GM18511 (cell line): ENCODE data around the gene RND2.
"Not testable (repeated sequence)": the region's sequence is repeated elsewhere in the genome, so short reads cannot be mapped to it uniquely, and the experiment has no call there.

Experiments used
- ATAC-seq: cut with Tn5 transposase; IDR thresholded peaks from one replicate; pipeline ENCODE4 v1.9.1; 2021; ENCODE audit warnings: mild to moderate bottlenecking, moderate library complexity; ENCODE audit not compliant: unreplicated experiment

Gene RND2

DNA sequence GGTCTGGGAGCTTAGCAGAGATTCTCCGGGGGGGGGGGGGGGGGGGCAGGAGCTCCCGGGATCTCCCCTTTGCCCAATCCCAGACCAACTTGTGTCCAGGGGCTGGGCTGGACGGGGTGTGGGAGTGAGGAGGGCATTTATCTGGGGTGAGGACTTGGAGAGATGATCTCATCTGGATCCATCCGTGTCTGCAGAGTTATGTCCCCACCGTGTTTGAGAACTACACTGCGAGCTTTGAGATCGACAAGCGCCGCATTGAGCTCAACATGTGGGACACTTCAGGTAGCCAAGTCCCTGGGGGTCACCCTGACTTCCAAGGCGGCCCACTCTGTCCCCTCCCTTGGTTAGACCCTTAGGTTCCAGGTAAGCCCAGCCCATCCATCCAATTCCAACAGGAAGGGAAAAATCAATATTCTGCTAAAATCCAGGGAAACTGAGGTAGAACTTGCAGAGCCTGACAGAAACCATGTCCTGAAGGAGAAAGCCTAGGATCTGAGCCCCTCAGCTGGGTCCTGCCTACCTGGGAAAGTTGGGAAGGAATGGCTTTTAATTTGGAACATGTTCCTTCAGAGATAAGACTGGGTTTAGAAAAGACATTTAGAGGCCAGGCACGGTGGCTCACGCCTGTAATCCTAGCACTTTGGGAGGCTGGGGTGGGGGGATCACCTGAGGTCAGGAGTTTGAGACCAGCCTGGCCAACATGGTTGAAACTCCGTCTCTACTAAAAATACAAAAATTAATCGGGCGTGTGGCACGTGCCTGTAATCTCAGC, 921 bp downstream of the RND2 start:
- ATAC-seq, result no peak

DNA sequence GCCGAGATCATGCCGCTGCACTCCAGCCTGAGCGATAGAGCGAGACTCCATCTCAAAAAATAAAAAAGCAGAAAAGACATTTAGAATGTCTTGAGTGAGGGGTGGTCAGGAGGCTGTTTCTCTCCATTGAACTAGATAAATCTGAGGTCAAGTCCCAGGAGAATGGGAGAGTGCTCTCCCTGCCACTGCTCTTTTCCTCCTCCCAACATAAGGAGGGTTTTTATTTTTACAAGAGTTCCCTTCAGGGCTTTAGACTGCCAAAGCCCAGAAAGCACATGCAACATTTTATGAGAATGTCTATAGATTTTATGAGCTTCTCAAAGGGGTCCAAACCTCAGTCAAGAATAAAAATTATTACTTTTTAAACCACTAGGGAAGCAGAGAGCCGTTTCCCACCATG, 1.6 kb downstream of the RND2 start:
- no peak for ATAC-seq

DNA sequence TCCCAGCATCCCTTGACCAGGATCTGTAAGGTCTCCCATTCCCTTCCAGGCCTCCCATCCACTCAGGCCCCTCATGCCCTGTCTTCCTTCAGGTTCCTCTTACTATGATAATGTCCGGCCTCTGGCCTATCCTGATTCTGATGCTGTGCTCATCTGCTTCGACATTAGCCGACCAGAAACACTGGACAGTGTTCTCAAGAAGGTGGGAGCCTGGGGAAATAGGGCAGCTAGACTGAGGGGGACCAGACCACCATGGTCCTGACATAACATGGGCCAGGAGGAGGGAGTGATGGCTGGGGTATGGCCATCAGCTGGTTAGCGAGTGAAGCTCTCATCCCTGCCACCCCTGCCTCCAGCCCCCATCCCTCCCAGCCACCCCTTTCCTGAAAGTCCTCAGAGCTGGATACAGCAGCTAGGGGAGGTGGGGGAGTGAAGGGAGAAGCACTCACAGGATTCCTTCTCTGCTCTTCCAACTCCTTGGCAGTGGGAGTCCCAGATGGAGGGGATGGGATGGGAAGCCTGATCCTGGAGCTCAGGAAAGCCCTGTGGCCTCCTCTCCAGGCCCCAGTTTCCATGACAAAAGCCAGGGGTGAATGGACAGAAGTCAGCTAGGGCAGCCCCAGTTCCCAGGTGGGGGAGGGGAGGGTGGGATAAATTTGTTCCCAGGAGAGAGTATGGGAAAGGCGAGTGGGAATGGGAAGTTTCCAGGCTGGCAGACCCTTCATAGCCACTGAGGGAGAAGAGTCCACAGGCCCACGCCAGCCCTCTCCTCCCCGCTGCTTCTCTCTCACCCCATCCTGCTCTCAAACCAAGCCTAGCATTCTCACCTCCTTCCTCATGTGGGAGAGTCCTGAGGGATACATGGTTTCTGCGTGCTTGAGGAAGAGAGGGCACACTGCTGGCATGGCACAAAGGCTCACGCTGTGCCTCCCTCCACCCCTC, 2.3 kb downstream of the RND2 start:
- ATAC-seq, result no peak

DNA sequence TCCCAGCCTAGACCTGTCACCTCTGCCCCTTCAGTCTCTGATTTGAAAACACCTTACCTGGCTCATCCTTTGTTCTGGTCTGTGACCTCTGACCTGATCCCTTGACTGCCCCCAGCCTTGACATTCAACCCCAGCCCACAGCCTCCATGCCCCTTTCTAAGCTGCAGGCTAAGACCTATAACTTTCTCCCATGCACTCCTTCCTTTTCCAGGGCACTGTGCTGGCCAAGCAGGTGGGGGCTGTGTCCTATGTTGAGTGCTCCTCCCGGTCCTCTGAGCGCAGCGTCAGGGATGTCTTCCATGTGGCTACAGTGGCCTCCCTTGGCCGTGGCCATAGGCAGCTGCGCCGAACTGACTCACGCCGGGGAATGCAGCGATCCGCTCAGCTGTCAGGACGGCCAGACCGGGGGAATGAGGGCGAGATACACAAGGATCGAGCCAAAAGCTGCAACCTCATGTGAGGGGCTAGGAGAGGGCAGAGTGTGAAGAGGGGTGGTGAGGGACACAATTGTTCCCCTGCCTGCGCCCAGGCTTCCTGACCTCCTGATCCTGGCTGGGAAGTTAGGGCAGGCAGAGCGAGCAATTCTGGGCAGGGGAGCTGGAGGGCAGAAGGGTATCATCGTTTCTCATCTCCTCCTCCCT, 3.3 kb downstream of the RND2 start:
- no peak for ATAC-seq

DNA sequence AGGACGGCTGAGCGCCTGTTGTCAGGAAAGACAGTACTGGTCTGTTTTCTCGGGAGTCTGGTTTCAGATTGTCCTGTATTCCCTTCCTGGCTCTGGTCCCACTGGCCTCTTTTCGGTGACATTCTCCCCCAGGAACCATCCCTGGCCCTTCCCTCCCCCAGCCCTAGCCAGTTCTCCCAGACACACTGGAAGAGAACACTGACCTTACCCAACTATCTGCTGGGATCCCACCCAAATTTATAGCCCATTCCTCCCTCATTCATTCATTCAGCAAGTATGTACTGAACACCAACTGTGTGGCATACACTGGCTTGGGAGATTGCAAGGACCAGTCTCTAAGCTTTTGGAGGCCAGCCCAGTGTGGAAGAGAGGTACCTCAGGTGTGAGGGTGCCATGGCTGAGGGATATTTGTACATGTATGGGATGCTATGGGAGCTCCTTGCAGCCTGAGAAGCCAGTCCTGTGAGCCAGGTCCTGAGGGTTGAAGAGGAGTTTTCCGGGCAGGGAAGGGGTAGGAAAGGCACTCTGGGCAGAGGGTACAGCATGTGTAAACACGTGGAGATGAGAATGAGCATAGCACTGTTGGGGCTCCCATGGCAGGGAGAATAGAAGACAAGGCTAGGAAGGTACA, 5.2 kb downstream of the RND2 start:
- no peak for ATAC-seq

DNA sequence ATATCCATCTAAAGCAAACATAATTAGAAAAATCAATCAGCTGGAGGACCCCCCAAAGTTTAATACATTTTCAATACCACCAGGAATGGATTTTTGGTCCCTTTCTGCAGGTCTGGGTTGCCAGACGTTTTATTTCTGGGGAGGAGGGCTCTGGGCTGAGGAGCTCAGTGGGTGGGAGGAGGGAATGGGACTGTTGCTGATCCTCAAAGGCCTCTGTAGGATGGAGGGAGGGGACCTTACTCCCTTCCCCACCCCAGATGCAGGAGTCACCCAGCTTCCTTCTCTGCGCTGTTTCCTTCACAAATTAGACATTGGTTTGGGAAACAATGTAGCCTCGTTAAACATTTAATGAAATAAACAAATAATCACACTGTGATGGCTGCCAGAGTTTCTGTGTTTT, 6.6 kb downstream of the RND2 start:
- no peak for ATAC-seq

DNA sequence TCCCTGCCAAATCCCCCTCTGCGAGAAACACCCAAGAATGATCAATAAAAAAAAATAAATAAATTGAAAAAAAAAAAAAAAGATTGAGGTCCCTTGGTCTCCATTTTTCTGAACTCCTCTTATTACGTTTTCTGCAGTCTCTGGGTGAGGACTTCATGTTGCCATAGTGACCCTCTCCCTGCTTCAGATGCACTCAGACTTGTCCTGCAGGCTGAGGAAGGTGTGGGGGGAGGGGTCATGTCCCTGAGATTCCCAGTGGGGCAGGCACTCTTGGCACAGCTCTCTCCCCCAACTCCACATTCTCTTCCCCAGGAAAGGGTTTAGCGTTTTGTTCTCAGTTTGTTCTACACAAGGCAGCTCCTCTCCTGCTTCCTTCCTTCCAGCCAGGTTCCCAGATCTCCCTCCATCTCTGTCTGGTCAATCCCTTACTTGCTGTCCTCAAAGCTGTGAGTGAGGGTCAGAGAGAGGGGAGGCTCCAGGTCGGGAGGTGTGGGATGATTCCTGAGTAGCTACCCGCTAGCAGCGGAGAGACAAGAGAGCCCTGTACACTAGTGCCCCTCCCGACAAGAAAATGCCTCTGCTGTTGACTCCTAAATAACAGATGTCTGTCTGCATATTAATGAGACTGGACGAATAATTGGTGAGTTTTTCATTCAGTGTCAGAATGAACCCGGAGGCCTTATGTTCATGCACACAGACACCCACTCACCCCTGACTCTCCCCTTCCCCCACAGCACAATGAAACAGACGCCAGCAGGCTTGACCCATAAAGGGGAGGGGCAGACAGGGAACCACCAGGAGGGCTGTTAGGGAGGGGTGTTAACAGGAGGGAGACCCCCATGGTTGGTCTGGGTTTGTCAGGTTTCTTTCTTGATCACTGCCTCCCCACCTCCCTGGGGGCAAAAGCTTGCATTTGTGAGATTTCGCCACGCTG, 9.2 kb downstream of the RND2 start:
- no peak for ATAC-seq

DNA sequence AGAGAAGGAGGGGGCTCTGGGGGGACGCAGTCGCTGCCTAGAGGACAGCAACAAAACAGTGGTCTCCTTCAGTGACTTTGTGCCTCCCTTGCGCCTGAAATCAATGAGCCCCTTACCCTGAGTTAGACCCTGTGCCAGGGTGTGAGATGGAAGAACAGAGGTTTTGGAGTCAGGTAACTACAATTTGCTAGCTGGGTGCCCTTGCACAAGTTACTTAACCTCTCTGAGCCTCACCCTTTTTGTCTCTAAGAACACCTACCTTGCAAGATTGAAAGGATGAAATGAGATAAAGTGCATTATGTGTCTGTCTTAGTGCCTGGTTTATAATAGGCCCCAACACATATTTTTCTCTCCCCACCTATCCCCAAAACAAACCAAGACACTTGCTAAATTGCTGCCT, 9.9 kb downstream of the RND2 start:
- ATAC-seq, result no peak

DNA sequence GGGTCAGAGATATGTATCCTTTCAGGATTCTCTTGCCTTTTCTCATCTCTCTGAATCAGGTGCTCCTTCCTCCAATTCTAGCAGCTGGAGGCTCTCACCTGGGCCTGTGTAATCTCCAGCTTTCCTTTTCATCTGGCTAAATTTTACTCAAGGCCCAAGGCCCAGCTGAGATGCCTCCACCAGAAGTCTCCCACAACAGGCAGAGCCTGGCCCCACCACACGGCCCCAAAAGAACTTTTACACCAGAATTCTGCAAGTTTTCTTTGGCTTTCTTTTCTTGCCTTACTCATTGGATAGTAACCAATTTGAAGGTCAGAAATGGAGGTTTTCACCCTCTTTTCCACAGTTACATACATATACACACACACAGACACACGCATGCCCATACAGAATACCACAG, 14.6 kb downstream of the RND2 start:
- ATAC-seq, result no peak

DNA sequence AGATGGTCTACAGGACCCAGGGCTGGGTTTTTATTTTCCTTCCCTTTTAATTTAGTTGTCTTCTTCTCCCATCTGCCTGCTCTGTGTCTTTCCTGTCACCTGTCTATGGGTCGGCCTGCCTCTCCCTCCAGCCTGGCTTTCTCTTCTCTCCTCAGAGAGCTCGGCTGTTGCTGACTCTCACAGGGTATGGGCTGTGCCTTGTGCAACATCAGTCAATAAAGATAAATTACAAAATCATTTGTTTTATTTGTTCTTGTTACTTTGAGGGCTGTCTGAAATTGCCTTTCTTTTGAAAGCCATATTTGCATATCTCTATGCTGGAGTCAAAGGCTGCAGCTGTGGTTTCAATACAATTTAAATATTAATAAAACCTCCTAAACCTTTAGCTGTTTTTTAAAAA, 15.6 kb downstream of the RND2 start:
- no peak for ATAC-seq

DNA sequence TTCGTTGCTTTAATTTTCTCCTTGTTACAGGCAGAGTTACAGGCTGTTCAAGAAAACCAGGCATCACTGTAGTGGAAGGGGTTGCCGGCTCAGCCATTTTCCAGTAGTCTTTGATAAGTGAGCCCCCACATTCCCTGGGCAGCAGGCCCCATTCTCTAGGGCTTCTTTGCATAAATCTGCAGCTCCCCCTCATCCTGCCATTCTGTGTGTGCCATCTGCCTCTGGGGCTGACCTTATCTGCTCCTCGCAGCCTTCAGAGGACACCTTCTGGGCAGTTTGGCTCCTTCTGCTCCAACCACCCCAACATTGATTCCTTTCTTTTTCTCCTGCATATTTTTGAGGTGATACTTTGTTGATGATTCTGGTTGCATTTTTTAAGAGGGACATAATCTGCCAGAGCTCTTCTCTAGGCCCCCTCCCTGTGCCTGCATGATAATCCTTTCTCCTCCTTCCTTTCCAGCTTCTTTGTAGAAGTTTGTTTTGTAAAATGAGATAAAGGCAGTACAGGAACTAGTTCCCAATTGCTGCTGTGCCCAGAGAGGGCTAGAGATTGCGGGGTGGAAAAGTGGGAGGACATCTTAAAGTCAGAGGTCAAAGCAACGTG, 17.1 kb downstream of the RND2 start:
- no peak for ATAC-seq

DNA sequence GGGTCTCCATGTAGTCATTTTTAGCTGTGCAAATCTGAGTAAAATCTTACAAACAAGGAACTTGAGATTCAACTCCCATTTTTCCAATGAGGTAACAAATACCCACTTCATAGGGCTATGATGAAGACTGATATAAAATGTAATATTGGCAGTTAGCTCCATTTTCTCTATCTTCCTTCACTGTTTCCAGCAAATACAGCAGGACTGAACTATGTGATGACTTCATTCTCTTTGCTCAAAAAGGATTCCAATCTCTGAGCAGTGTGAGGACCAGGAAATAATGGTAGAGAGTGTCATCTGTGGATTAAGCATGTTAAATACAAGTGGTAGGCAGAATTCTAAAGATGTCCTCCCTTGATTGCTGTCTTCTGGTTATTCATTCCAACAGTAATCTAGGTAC, 18.3 kb downstream of the RND2 start:
- no peak for ATAC-seq

DNA sequence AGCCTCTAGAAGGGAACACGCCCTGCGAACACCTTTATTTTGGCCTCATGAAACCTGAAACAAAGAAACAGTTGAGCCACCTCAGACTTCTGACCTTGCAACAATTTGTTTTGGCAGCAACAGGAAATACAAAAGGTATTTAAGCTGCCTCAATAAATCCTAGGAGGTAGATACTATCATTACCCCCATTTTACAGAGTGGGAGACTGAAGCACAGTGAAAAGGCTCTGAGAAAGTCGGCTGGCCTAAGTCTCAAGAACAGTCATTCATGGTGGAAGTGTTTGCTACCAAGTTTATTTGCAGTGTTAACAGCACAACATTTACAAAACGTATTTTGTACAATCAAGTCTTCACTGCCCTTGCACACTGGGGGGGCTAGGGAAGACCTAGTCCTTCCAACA, 19.0 kb downstream of the RND2 start:
- ATAC-seq, result no peak

DNA sequence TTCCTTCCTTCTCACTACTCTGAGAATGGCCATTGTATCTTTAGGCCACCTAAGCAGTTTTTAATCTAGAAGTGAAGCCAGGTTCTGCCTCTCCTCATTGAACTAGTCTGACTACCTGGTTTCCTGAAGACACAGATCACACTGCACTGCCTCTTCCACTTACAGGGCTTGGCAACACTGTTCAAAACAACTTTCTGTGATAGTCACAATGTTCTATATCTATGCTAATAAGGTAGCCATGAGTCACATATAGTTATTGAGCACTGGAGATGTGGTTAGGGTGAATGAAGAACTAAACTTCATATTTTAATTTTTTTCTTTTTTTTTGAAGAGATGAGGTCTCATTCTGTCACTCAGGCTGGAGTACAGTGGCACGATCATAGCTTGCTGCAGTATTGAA, 26.9 kb downstream of the RND2 start:
- ATAC-seq, result no peak

DNA sequence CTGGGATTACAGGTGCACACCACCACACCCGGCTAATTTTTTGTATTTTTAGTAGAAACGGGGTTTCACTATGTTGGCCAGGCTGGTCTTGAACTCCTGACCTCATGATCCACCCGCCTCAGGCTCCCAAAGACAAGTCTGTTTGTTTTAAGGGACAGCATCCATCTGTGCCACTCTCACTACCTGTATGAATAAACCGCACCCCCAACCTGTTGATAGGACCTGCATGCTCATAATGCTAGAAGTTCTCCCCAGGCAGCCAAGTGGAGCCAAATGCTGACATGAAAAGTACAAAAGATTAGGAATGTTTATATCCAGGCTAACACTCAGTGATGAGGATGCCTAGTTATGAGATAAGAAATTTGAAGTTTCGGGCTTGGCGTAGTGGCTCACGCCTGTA, 28.0 kb downstream of the RND2 start:
- ATAC-seq, result not testable (repeated sequence)

DNA sequence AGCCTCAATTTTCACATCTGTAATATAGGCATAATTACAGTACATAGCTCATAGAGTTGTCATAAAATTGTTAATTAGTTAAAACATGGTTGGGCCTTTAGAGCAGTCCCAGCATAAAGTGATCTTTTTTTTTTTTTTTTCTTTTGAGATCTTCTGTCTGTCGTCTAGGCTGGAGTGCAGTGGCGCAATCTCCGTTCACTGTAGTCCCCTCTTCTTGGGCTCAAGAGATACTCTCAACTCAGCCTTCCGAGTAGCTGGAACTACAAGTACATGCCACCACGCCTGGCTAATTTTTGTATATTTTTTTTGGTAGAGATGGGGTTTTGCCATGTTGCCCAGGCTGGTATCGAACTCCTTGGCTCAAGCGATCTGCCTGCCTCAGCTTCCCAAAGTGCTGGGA, 31.0 kb downstream of the RND2 start:
- ATAC-seq, result no peak

DNA sequence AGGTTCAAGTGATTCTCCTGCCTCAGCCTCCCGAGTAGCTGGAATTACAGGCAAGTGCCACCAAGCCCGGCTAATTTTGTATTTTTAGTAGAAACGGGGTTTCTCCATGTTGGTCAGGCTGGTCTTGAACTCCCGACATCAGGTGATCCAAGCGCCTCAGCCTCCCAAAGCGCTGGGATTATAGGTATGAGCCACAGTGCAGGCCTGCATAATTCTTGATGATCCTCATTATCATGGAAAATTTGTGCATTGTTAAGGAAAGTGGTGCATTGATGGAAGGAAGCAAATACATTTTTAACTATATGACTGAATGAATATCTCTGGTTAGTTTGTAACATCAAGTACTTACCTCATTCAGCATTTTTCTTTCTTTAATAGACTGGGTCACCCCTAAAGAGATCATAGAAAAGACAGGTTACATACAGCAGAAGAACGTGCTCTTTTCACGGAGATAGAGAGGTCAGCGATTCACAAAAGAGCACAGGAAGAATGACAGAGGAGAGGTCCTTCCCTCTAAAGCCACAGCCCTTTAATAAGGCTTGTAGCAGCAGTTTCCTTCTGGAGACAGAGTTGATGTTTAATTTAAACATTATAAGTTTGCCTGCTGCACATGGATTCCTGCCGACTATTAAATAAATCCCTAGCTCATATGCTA, 38.1 kb downstream of the RND2 start:
- no peak for ATAC-seq

DNA sequence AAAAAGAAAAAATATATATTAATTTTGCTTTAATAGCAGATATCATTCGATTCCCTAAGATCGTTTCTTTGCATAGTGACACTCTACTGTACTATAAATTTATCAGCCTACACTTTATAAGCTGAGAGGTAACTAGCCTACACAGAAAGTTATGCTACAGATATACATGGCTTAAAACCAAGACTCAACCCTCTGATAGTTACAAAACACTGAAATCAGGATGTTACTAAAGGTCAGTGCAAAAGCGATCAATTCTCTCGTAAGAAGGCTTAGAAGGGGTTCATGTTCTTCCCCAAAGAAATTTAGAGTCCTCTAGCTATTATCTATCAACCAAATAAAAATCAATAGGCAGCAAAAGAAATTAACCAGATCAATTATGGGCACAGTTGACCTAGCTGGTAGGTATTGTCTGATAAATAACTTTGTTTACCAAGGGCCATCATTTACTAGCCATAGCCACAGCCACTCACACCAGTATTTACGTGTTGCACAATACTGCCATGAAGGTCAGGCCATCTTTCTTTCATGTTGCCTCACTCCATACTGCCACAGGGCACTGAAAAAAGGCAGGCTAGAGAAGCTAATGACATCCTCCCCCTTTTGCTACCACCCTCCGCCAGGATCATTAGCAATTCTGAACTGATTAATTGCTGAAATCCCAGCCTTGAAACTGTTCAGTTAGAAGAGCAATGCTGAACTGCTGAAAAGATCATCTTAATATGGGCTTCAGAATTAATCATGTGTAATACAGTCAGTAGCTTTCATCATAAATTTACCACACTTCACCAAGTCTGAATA, 43.7 kb downstream of the RND2 start:
- no peak for ATAC-seq
